Activated naive CD4-positive, alpha-beta T cell treated with anti-CD3 and anti-CD28 coated beads for 36 hours (primary cell): ENCODE measurements around the gene CREBRF. TPM values are rescaled to one million over a fixed set of nuclear protein-coding genes. Genes with fewer than 3 reads are reported as not detected.
"Not testable (repeated sequence)": the region's sequence is repeated elsewhere in the genome, so short reads cannot be mapped to it uniquely, and the experiment has no call there.

Experiments
- CTCF ChIA-PET: fragments of 350-600 bp; sonication (Branson Sonifier 250); formaldehyde crosslinking; loops from one replicate; lab custom pipeline; 2021; ENCODE audit warnings: antibody characterized with exemption; lab: Charles Lee
- DNase-seq: peaks from one replicate; pipeline ENCODE4 v3.0.0-alpha.2; 2020
- H3K27ac Mint-ChIP-seq: one replicate; pipeline ENCODE4 v1.8.0; 2021; ENCODE audit warnings: mild to moderate bottlenecking, mixed read lengths
- H3K27me3 Mint-ChIP-seq: one replicate; pipeline ENCODE4 v1.8.0; 2021; ENCODE audit warnings: low read depth, mixed read lengths
- H3K36me3 Mint-ChIP-seq: one replicate; pipeline ENCODE4 v1.8.0; 2021; ENCODE audit warnings: low read depth, mixed read lengths
- H3K4me1 Mint-ChIP-seq: one replicate; pipeline ENCODE4 v1.8.0; 2021; ENCODE audit warnings: low read depth, mixed read lengths
- H3K4me3 Mint-ChIP-seq: one replicate; pipeline ENCODE4 v1.8.0; 2021; ENCODE audit warnings: mild to moderate bottlenecking, moderate library complexity, mixed read lengths
- H3K9me3 Mint-ChIP-seq: one replicate; pipeline ENCODE4 v1.8.0; 2021; ENCODE audit warnings: mixed read lengths
- intact Hi-C: fragments of 100-400 bp; cut with micrococcal nuclease; formaldehyde crosslinking; loops from one replicate; pipeline ENCODE4 v1.15.1; 2023
- total RNA-seq, 2 experiments: library from RNA; stranded (reverse); gene quantifications; one replicate each; pipeline ENCODE4 v1.2.3, GENCODE V29; 2021

Gene CREBRF
- total RNA-seq = 10 to 100 TPM; 17.0 to 18.3 TPM

- Mint-ChIP-seq H3K36me3 (no peaks in the 10 kb centered on the region), H3K9me3 (no peaks in the 10 kb centered on the region), H3K4me3 (peak within 1 kb of the TSS; percentile 91), H3K4me1 (peaks cover 40% of the 10 kb centered on the region), H3K27ac (peak within 1 kb of the TSS; percentile 97), H3K27me3 (no peaks in the 10 kb centered on the region)
- intact Hi-C loops = loop anchor here (1.0 to 5.0 kb wide), 7 partner anchors 88 to 881 kb away; partner anchors contain the start of genes BNIP1, BOD1, CPEB4 and ERGIC1
- peak; percentile 98 for DNase-seq
- CTCF ChIA-PET = interaction anchor here (0.7 to 2.3 kb wide), 4 partner anchors 16 to 89 kb away, joined by 3 to 20 read pairs (median 4); partner anchors contain the start of gene ATP6V0E1
Observed at GRCh38 chr5:173055983-173056782, at the start of gene CREBRF. CREBRF (plus strand) TSS chr5:173056352; CDS start chr5:173080776, 24,424 bp downstream.

- Mint-ChIP-seq H3K9me3 (no peaks in the 10 kb centered on the region), H3K27me3 (no peaks in the 10 kb centered on the region), H3K4me3 (no peak overlapping the region), H3K27ac (no peak overlapping the region), H3K36me3 (no peaks in the 10 kb centered on the region), H3K4me1 (peaks cover 50% of the 10 kb centered on the region)
- DNase-seq = peak; percentile 27
- intact Hi-C loops = no loop called here
- CTCF ChIA-PET = interaction anchor here (1.2 kb wide), 1 partner anchor 28 kb away, joined by 3 read pairs; no protein-coding TSS in a partner anchor
Observed at GRCh38 chr5:173010021-173010420, 46.1 kb upstream of the CREBRF start.

GRCh38 chr5:173010547-173011464 is 45.3 kb upstream of the CREBRF start:
- Mint-ChIP-seq H3K4me3 (no peak overlapping the region), H3K27ac (no peak overlapping the region), H3K9me3 (no peaks in the 10 kb centered on the region), H3K4me1 (peaks cover 56% of the 10 kb centered on the region), H3K36me3 (no peaks in the 10 kb centered on the region), H3K27me3 (no peaks in the 10 kb centered on the region)
- intact Hi-C loops = no loop called here
- CTCF ChIA-PET = interaction anchor here (1.2 to 1.5 kb wide), 3 partner anchors 24 to 29 kb away, joined by 3 to 5 read pairs (median 4); partner anchors contain the start of gene ATP6V0E1
- peak; percentile 18 for DNase-seq

- DNase-seq = no peak
- Mint-ChIP-seq H3K9me3 (no peaks in the 10 kb centered on the region), H3K4me1 (peaks cover 58% of the 10 kb centered on the region), H3K27ac (no peak overlapping the region), H3K27me3 (no peaks in the 10 kb centered on the region), H3K36me3 (no peaks in the 10 kb centered on the region), H3K4me3 (no peak overlapping the region)
- CTCF ChIA-PET = interaction anchor here (1.3 to 1.5 kb wide), 2 partner anchors 24 to 28 kb away, joined by 4 to 5 read pairs; partner anchors contain the start of gene ATP6V0E1
- intact Hi-C loops = no loop called here
Observed at GRCh38 chr5:173011566-173011965, 44.6 kb upstream of the CREBRF start.

- intact Hi-C loops = no loop called here
- Mint-ChIP-seq H3K4me3 (no peak overlapping the region), H3K4me1 (peaks cover 57% of the 10 kb centered on the region), H3K36me3 (no peaks in the 10 kb centered on the region), H3K27me3 (no peaks in the 10 kb centered on the region), H3K9me3 (no peaks in the 10 kb centered on the region), H3K27ac (no peak overlapping the region)
- CTCF ChIA-PET = interaction anchor here (0.6 to 1.3 kb wide), 2 partner anchors 23 to 319 kb away, joined by 3 to 4 read pairs; no protein-coding TSS in a partner anchor
- DNase-seq = no peak
Observed at GRCh38 chr5:173012882-173013281, 43.3 kb upstream of the CREBRF start.

- Mint-ChIP-seq H3K27ac (no peak overlapping the region), H3K27me3 (no peaks in the 10 kb centered on the region)
- CTCF ChIA-PET = interaction anchor here (0.8 to 1.0 kb wide), 2 partner anchors 10 to 21 kb away, joined by 3 to 6 read pairs; no protein-coding TSS in a partner anchor
Observed at GRCh38 chr5:173014671-173015070, 41.5 kb upstream of the CREBRF start.

GRCh38 chr5:173015192-173015591 is 41.0 kb upstream of the CREBRF start:
- intact Hi-C loops = no loop called here
- peaks cover 6% of the 10 kb centered on the region for H3K36me3 Mint-ChIP-seq
- no peaks in the 10 kb centered on the region for H3K9me3 Mint-ChIP-seq
- H3K4me3 Mint-ChIP-seq = no peak overlapping the region
- CTCF ChIA-PET = interaction anchor here (0.8 to 1.0 kb wide), 2 partner anchors 9 to 20 kb away, joined by 3 to 6 read pairs; no protein-coding TSS in a partner anchor
- DNase-seq = no peak
- peak overlapping the region; percentile 68 for H3K27ac Mint-ChIP-seq
- peaks cover 53% of the 10 kb centered on the region for H3K4me1 Mint-ChIP-seq
- H3K27me3 Mint-ChIP-seq = no peaks in the 10 kb centered on the region

More at GRCh38 chr5:173014671-173015070, 41.5 kb upstream of the CREBRF start:
- intact Hi-C loops = no loop called here
- DNase-seq = no peak
- H3K9me3 Mint-ChIP-seq = no peaks in the 10 kb centered on the region
- H3K4me3 Mint-ChIP-seq = no peak overlapping the region
- peaks cover 57% of the 10 kb centered on the region for H3K4me1 Mint-ChIP-seq
- H3K36me3 Mint-ChIP-seq = peaks cover 3% of the 10 kb centered on the region

GRCh38 chr5:173015598-173016455 is 40.3 kb upstream of the CREBRF start:
- Mint-ChIP-seq H3K9me3 (no peaks in the 10 kb centered on the region), H3K27ac (peak overlapping the region; percentile 68), H3K4me1 (peaks cover 47% of the 10 kb centered on the region), H3K36me3 (peaks cover 13% of the 10 kb centered on the region), H3K4me3 (no peak overlapping the region), H3K27me3 (no peaks in the 10 kb centered on the region)
- CTCF ChIA-PET = interaction anchor here (1.0 to 1.3 kb wide), 3 partner anchors 19 to 32 kb away, joined by 4 to 6 read pairs (median 6); partner anchors contain the start of gene ATP6V0E1
- no peak for DNase-seq
- intact Hi-C loops = no loop called here

- Mint-ChIP-seq H3K27me3 (no peaks in the 10 kb centered on the region), H3K4me1 (peaks cover 44% of the 10 kb centered on the region), H3K27ac (peak overlapping the region; percentile 68), H3K36me3 (peaks cover 20% of the 10 kb centered on the region), H3K9me3 (no peaks in the 10 kb centered on the region), H3K4me3 (no peak overlapping the region)
- intact Hi-C loops = no loop called here
- DNase-seq = peak; percentile 9
- CTCF ChIA-PET = interaction anchor here (0.5 to 1.3 kb wide), 4 partner anchors 18 to 142 kb away, joined by 3 to 6 read pairs (median 4); partner anchors contain the start of gene ATP6V0E1
Observed at GRCh38 chr5:173016598-173017046, 39.5 kb upstream of the CREBRF start.

- H3K27me3 Mint-ChIP-seq, H3K4me3 Mint-ChIP-seq, H3K9me3 Mint-ChIP-seq, DNase-seq, intact Hi-C loops: not testable (repeated sequence)
- Mint-ChIP-seq H3K4me1 (peaks cover 43% of the 10 kb centered on the region), H3K27ac (peak overlapping the region; percentile 68), H3K36me3 (peaks cover 22% of the 10 kb centered on the region)
- CTCF ChIA-PET = interaction anchor here (0.5 to 1.1 kb wide), 4 partner anchors 18 to 142 kb away, joined by 3 to 6 read pairs (median 4); no protein-coding TSS in a partner anchor
Observed at GRCh38 chr5:173017087-173017486, 39.1 kb upstream of the CREBRF start.

- DNase-seq = no peak
- Mint-ChIP-seq H3K4me1 (peaks cover 43% of the 10 kb centered on the region), H3K36me3 (peaks cover 25% of the 10 kb centered on the region), H3K9me3 (no peaks in the 10 kb centered on the region), H3K27ac (no peak overlapping the region), H3K4me3 (no peak overlapping the region), H3K27me3 (no peaks in the 10 kb centered on the region)
- intact Hi-C loops = no loop called here
- CTCF ChIA-PET = no interaction called here
Observed at GRCh38 chr5:173018358-173018757, 37.8 kb upstream of the CREBRF start.
